22Rv1 (cell line): ENCODE measurements around the gene FLNA.

Source experiments
- CTCF ChIP-seq: fragments of 450-650 bp; IDR thresholded peaks from 2 replicates; pipeline ENCODE4 v1.5.1; 2017; ENCODE audit warnings: mild to moderate bottlenecking
- ZFX ChIP-seq: fragments of 450-650 bp; IDR thresholded peaks from 2 replicates; pipeline ENCODE4 v1.6.1; 2017; ENCODE audit warnings: antibody characterized with exemption, borderline replicate concordance

GRCh38 chrX:154365997-154366665 is 8.3 kb downstream of the FLNA start:
- no peak for TF ChIP-seq CTCF
- no peak for TF ChIP-seq ZFX
